ENCODE results near the gene ARRB1.
"Not testable (repeated sequence)": the region's sequence is repeated elsewhere in the genome, so short reads cannot be mapped to it uniquely, and the experiment has no call there.

Gene ARRB1

DNA sequence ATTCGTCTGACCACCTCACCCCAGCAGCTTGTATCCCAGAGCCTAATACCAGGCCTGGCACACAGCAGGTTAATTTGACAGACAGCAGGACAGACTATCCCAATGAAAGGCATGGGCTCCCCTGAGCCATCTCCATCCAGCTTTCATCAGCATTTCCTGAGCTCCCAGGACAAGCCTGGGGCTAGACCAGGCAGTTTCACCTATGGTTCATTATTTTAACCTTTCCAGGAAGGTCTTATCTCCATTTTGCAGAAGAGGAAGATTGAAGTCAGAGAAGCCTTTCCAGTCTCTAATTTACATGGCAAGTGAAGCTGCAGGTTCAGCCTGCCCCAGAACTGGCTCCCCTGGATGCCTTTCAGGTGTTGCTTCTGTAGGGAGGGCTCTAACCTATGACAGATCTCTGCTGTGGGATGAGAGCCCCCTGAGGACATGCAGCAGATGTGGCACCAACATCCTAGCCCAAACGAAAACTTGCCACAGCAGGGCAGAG, 17.0 kb downstream of the ARRB1 start:
- Histone ChIP-seq H3K36me3 (replicated peaks; ENCODE audit: low read depth, low read length) (no peaks in the 10 kb centered on the region), H2AFZ (ENCODE audit: low read depth, low read length) (no peak overlapping the region), H3K4me1 (ENCODE audit: low read length) (peaks cover 5% of the 10 kb centered on the region; the same call in 1 of the 2 replicates), H3K4me2 (ENCODE audit: low read length) (no peak overlapping the region), H3K79me2 (ENCODE audit: low read length) (no peaks in the 10 kb centered on the region), H3K27me3 (ENCODE audit: low read depth, low read length) (no peaks in the 10 kb centered on the region), H3K9ac (ENCODE audit: low read length) (no peak overlapping the region), H3K27ac (ENCODE audit: low read length) (no peak overlapping the region), H4K20me1 (ENCODE audit: insufficient read depth, low read length) (no peaks in the 10 kb centered on the region), H3K4me3 (ENCODE audit: low read length) (no peak overlapping the region), H3K9me3 (ENCODE audit: insufficient read depth, low read length) (no peaks in the 10 kb centered on the region)
- TF ChIP-seq CTCF (IDR thresholded peaks at IDR 0.05; ENCODE audit: low read depth, low read length), result no peak
- TF ChIP-seq EZH2phosphoT487 (IDR thresholded peaks at IDR 0.05; ENCODE audit: low read depth), result no peak

GRCh38 chr11:75333807-75334140, 17.7 kb downstream of the ARRB1 start:
- no peaks in the 10 kb centered on the region for H3K9me3 ChIP-seq (ENCODE audit: insufficient read depth, low read length)
- H3K27me3 ChIP-seq (ENCODE audit: low read depth, low read length), result no peaks in the 10 kb centered on the region
- H3K4me3 ChIP-seq (ENCODE audit: low read length), result no peak overlapping the region
- peaks cover 4% of the 10 kb centered on the region; the same call in 1 of the 2 replicates for H3K4me1 ChIP-seq (ENCODE audit: low read length)
- no peak overlapping the region for H2AFZ ChIP-seq (ENCODE audit: low read depth, low read length)
- no peak overlapping the region for H3K9ac ChIP-seq (ENCODE audit: low read length)
- no peaks in the 10 kb centered on the region for H3K36me3 ChIP-seq (replicated peaks; ENCODE audit: low read depth, low read length)
- H3K27ac ChIP-seq (ENCODE audit: low read length), result no peak overlapping the region
- no peak for TF ChIP-seq EZH2phosphoT487 (IDR thresholded peaks at IDR 0.05; ENCODE audit: low read depth)
- TF ChIP-seq CTCF (IDR thresholded peaks at IDR 0.05; ENCODE audit: low read depth, low read length), result no peak
- H3K79me2 ChIP-seq (ENCODE audit: low read length), result no peaks in the 10 kb centered on the region
- H3K4me2 ChIP-seq (ENCODE audit: low read length), result no peak overlapping the region
- H4K20me1 ChIP-seq (ENCODE audit: insufficient read depth, low read length), result no peaks in the 10 kb centered on the region

DNA sequence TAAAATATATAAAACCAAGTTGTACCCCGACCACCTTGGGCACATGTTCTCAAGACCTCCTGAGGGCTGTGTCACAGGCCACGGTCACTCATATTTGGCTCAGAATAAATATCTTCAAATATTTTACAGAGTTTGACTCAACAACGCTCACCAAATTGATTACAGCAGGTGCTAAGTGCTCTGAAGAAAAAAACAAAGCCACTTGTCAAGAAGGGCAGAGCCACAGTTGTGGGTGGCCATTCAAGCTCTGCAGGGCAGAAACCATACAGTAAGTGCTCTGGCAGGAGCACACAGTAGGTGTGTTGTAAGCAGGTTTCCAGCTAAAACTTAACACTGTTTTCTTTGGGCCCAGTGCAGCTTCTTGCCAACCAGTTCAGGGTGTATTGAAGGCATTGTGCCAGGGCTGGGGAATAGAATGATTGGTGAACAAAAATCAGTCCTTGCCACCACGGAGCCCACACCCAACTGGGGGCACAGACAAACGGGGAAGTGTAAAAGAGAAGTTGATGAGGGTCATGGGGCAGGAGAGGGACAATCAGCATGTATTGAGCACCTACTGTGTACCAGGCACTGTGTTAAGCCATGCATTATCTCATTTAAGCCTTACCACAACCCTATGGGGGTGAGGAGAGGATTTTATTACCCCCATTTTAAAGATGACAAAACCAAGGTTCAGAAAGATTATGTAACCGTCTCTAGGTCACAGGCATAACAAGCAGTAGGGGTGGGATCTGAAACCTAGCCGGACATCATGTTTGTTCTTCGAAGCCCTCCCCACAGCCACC, 18.2 kb downstream of the ARRB1 start:
- TF ChIP-seq EZH2phosphoT487 (IDR thresholded peaks at IDR 0.05; ENCODE audit: low read depth), result no peak
- no peak for TF ChIP-seq CTCF (IDR thresholded peaks at IDR 0.05; ENCODE audit: low read depth, low read length)
- Histone ChIP-seq H4K20me1 (ENCODE audit: insufficient read depth, low read length) (no peaks in the 10 kb centered on the region), H3K27ac (ENCODE audit: low read length) (no peak overlapping the region), H2AFZ (ENCODE audit: low read depth, low read length) (no peak overlapping the region), H3K36me3 (replicated peaks; ENCODE audit: low read depth, low read length) (no peaks in the 10 kb centered on the region), H3K9ac (ENCODE audit: low read length) (no peak overlapping the region), H3K27me3 (ENCODE audit: low read depth, low read length) (no peaks in the 10 kb centered on the region), H3K4me3 (ENCODE audit: low read length) (no peak overlapping the region), H3K79me2 (ENCODE audit: low read length) (no peaks in the 10 kb centered on the region), H3K4me1 (ENCODE audit: low read length) (peaks cover 4% of the 10 kb centered on the region; the same call in 1 of the 2 replicates), H3K9me3 (ENCODE audit: insufficient read depth, low read length) (no peaks in the 10 kb centered on the region), H3K4me2 (ENCODE audit: low read length) (no peak overlapping the region)

DNA sequence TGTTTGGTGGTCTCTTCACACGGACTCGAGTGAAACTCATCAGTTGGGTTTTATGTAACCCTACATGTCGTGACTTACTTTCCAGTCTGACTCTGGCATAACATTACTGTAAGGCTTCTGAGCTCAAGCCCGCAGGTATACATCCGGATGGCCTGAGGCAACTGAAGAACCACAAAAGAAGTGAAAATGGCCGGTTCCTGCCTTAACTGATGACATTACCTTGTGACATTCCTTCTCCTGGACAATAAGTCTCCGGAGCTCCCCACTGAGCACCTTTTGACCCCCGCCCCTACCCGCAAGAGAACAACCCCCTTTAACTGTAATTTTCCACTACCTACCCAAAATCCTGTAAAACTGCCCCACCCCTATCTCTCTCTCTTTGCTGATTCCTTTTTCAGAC, 19.7 kb downstream of the ARRB1 start:
- H3K9me3 ChIP-seq (ENCODE audit: insufficient read depth, low read length); H3K9ac ChIP-seq (ENCODE audit: low read length); H3K4me3 ChIP-seq (ENCODE audit: low read length); H2AFZ ChIP-seq (ENCODE audit: low read depth, low read length); H3K27ac ChIP-seq (ENCODE audit: low read length); H3K36me3 ChIP-seq (replicated peaks; ENCODE audit: low read depth, low read length); H3K4me1 ChIP-seq (ENCODE audit: low read length); H3K4me2 ChIP-seq (ENCODE audit: low read length); H4K20me1 ChIP-seq (ENCODE audit: insufficient read depth, low read length); H3K27me3 ChIP-seq (ENCODE audit: low read depth, low read length); H3K79me2 ChIP-seq (ENCODE audit: low read length): not testable (repeated sequence)

DNA sequence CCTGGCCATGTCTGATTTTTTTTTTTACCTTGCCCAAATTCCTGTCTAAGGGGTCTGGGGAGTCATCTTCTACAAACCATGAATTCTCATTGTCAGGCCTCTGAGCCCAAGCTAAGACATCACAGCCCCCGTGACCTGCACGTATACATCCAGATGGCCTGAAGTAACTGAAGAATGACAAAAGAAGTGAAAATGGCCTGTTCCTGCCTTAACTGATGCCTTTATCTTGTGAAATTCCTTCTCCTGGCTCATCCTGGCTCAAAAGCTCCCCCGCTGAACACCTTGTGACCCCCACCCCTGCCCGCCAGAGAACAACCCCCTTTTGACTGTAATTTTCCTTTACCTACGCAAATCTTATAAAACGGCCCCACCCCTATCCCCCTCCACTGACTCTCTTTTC, 20.2 kb downstream of the ARRB1 start:
- not testable (repeated sequence) for H3K4me3 ChIP-seq (ENCODE audit: low read length); H3K27ac ChIP-seq (ENCODE audit: low read length); H3K4me2 ChIP-seq (ENCODE audit: low read length); H3K4me1 ChIP-seq (ENCODE audit: low read length); H3K36me3 ChIP-seq (replicated peaks; ENCODE audit: low read depth, low read length); H2AFZ ChIP-seq (ENCODE audit: low read depth, low read length); H3K27me3 ChIP-seq (ENCODE audit: low read depth, low read length); H3K79me2 ChIP-seq (ENCODE audit: low read length); H4K20me1 ChIP-seq (ENCODE audit: insufficient read depth, low read length); H3K9me3 ChIP-seq (ENCODE audit: insufficient read depth, low read length); H3K9ac ChIP-seq (ENCODE audit: low read length)

GRCh38 chr11:75330886-75331285, 20.6 kb downstream of the ARRB1 start:
- not testable (repeated sequence) for H3K36me3 ChIP-seq (replicated peaks; ENCODE audit: low read depth, low read length); H3K27ac ChIP-seq (ENCODE audit: low read length)

More at GRCh38 chr11:75330886-75331285, 20.6 kb downstream of the ARRB1 start:
- not testable (repeated sequence) for H3K4me2 ChIP-seq (ENCODE audit: low read length); H3K9ac ChIP-seq (ENCODE audit: low read length); H3K9me3 ChIP-seq (ENCODE audit: insufficient read depth, low read length); H3K4me3 ChIP-seq (ENCODE audit: low read length); H3K27me3 ChIP-seq (ENCODE audit: low read depth, low read length); H2AFZ ChIP-seq (ENCODE audit: low read depth, low read length); H3K79me2 ChIP-seq (ENCODE audit: low read length); H4K20me1 ChIP-seq (ENCODE audit: insufficient read depth, low read length); H3K4me1 ChIP-seq (ENCODE audit: low read length)

Data from OCI-LY3 (cell line).